GM21381 (cell line): ENCODE results near the gene NBPF1.
"Not testable (repeated sequence)": the region's sequence is repeated elsewhere in the genome, so short reads cannot be mapped to it uniquely, and the experiment has no call there.

Experiments
- ATAC-seq: cut with Tn5 transposase; IDR thresholded peaks from one replicate; pipeline ENCODE4 v1.9.1; 2021; ENCODE audit warnings: mild to moderate bottlenecking, moderate library complexity; ENCODE audit not compliant: unreplicated experiment

Gene NBPF1

DNA sequence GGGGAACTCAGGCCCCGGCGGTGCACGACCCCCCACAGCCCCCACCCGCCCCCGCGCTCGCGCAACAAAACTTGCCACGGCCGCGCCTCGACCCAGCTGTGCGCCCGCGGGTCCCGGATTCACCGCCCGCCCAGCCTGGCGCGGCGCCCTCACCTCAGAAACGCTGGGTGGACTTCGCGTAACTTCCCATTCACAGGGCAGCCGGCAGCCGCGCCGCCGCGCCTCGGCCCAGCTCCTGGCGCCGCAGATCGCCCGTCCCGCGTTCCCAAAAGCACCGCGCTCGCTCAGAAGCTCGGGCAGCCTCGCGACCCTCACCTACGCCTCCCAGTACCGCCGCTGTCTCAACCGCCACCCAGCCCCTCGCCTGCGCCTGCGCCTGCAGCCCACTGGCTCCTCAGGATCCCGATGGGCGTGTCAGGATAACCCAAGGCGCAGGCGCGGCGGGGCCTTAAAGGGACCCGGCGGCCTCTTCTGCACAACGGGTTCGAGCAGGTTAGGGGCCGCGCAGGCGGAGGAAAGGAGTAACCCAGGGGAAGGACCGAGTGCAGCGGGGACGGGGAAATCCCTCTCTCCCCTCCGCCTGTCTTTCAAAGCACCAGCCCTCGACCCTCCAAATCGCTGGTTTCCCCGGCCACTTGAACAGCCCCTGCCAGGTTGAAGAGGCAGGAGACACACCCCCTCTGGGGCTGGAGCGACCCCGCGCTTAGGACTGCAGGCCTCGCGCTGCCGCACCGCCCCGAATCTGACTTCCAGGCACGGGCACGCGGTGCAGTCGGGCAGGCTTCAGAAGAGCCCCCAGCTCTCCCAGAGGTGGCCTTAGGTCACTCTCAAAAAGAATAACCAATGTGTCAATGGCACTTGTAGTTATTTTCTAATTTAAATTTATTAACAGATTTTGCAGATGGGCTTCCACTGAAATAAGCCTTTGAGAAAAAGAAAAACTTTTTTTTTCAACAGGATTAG, at the start of gene NBPF1:
TSS of gene NBPF1 (minus strand) at position 380 of the 963 bp plus-strand sequence.
- peak; percentile 84 for ATAC-seq

DNA sequence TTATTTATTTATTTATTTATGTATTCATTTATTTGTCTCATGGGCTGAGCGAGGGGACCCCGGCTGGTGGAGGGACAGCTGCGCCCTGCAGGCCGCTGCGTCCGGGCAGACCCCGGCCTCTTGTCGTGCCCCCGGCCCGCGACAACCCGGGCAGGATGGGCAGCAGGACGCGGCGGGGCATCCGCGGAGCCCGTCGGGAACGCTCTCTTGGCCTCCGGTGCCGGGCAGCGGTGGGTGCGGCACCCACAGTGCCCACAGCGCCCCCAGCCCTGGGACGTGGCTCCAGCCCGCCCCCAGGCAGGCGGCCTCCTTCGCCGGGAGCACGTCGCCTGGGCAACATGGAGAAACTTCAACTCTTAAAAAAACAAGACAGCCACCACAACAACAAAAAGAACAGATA, 44.9 kb upstream of the NBPF1 start:
- not testable (repeated sequence) for ATAC-seq

DNA sequence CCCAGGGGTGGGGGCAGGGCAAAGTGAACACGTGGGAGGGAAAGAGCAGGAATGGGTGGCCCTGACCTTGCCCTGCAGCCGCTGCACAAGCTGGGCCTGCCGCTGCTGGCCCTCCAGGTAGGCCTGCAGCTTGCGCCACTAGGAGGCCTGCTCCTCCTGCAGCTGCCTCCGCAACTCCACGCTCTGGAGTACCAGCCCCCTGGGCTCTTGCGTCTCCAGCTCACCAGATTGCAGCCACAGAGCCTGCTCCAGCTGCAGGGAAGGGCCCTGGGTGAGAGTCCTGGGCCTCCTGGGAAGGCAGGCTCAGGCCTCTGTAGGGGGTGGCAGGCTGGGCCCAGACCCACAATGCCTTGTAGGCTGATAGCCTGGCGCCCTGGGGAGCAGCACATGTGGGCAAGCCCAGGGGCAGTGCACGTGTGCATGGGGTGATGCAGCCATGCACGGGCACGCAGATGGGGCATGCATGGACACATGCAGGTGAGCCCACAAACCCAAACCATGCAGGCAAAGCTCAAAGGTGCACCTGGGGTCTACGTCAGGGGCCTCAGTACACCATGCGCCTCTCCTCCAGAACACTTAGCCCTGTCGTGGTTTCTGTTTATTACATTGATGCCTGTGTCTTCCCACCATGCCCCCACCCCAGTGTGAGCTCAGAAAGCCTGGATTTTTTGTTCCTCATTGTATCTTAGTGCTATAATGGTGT, 43.8 kb upstream of the NBPF1 start:
- not testable (repeated sequence) for ATAC-seq

DNA sequence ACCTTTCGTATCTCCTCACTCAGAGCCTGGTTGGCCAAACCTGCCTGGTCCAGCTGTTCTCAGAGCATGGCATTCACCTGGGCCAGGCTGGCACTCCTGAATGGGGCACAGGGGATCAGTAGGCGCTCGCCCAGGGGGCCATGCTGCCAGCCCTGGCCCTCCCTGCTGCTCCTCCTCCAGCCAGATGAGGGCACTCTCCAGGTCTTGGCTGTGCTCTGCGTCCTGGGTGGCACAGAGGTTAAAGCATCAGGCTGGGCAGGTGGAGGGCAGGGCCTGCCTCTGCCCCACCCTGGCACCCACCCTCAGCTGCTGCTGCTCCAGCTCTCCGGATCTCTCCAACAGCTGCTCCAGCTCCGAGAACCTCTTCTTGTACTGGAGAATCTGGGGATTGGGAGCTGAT, 43.2 kb upstream of the NBPF1 start:
- ATAC-seq, result not testable (repeated sequence)

DNA sequence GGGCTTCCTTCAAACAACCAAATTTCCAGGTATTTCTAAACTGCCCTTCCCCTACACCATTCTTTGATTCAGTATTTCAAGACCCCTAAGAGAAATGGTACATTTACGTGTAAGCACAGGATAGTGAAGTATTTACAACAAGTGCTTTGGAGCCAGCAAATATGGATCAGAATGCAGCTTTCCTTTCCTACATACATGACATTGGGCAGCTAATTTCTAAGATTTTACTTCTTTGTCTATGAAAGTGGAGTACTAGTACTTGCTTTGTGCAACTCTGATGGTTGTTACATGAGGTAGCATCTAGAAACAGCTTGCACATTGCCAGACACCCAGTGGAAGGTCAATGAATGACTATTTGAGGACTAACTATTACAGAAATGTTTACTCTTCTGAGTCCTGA, 38.2 kb upstream of the NBPF1 start:
- ATAC-seq, result not testable (repeated sequence)

DNA sequence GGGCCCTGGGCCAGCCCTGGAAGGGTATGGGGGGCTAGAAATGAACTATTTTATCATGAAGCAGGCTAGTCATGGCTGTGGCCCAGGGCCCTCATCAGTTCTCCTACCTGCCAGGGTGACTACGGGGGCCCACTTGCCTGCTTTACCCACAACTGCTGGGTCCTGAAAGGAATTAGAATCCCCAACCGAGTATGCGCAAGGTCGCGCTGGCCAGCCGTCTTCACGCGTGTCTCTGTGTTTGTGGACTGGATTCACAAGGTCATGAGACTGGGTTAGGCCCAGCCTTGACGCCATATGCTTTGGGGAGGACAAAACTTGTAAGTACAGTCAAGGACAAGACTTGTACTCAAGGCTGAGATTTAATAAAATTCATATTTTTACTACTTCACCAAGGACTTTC, 36.6 kb upstream of the NBPF1 start:
- ATAC-seq, result not testable (repeated sequence)

DNA sequence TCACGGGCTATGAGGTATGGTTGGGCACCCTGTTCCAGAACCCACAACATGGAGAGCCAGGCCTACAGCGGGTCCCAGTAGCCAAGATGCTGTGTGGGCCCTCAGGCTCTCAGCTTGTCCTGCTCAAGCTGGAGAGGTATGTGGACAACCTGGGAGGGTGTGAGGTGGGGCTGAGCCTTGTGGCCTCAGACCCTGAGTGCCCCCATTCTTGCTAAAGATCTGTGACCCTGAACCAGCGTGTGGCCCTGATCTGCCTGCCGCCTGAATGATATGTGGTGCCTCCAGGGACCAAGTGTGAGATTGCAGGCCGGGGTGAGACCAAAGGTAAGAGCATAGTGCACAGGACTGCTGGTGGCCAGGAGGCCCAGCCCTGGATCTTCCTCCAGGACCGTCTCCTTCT, 36.0 kb upstream of the NBPF1 start:
- not testable (repeated sequence) for ATAC-seq

DNA sequence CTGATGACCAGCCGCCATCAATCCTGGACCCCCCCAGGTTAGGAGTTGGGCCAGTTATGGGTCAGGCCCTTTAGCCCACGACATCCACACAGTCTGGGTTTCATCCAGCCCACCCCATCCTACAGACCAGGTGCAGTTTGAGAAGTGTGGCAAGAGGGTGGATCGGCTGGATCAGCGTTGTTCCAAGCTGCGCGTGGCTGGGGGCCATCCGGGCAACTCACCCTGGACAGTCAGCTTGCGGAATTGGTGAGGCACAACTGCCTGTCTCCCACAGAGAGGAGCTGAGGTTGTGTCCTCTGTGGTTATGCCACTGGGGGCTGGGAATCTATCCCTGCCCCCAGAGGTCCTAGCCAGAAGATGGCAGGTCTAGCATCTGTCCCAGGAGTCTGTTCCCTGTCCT, 35.4 kb upstream of the NBPF1 start:
- not testable (repeated sequence) for ATAC-seq

DNA sequence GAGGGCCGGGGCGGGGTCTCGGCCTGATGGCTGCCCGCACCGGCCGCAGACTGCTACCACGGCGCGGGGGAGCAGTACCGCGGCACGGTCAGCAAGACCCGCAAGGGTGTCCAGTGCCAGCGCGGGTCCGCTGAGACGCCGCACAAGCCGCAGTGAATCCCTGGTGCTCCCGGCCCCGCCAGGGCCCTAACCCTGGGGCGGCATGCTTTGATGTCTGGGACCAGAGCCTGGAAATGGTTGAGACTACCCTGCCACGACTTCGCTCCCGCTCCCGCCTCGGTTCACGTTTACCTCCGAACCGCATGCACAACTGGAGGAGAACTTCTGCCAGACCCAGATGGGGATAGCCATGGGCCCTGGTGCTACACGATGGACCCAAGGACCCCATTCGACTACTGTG, 34.9 kb upstream of the NBPF1 start:
- not testable (repeated sequence) for ATAC-seq

DNA sequence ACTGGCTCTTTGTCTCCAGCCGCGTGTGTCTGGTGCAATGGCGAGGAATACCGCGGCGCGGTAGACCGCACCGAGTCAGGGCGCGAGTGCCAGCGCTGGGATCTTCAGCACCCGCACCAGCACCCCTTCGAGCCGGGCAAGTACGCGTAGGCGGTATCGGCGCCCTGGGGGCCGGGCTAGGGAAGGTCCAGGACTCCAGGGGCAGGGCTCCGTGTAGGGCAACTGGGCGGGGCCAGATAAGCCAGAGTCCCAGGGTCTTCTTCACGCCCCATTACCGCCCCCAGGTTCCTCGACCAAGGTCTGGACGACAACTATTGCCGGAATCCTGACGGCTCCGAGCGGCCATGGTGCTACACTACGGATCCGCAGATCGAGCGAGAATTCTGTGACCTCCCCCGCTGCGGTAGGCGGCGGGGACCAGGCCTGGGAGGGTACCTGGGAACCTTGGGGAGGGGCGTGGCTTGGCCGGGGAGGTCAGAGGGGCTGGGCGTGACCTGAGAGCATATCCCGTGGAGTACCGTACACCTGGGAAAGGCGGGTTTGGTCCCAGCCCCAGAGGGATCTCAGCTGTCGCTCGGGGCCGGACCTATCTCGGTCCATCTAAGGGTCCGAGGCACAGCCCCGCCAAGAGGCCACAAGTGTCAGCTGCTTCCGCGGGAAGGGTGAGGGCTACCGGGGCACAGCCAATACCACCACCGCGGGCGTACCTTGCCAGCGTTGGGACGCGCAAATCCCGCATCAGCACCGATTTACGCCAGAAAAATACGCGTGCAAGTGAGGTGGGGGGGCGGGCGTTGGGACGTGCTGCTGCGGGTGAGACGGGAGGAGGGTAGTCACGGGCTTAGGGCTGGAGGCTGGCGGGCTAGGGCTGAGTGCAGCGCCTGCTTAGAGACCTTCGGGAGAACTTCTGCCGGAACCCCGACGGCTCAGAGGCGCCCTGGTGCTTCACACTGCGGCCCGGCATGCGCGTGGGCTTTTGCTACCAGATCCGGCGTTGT, 34.1 kb upstream of the NBPF1 start:
- ATAC-seq, result not testable (repeated sequence)

DNA sequence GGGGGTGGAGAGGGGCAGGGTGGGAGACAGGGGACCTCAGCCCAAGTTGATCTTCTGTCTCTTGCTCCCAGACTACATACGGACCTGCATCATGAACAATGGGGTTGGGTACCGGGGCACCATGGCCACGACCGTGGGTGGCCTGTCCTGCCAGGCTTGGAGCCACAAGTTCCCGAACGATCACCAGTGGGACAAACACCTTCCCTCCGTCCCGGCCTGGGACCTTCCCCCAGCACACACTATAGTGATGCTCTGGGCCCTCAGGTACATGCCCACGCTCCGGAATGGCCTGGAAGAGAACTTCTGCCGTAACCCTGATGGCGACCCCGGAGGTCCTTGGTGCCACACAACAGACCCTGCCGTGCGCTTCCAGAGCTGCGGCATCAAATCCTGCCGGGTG, 33.4 kb upstream of the NBPF1 start:
- not testable (repeated sequence) for ATAC-seq

DNA sequence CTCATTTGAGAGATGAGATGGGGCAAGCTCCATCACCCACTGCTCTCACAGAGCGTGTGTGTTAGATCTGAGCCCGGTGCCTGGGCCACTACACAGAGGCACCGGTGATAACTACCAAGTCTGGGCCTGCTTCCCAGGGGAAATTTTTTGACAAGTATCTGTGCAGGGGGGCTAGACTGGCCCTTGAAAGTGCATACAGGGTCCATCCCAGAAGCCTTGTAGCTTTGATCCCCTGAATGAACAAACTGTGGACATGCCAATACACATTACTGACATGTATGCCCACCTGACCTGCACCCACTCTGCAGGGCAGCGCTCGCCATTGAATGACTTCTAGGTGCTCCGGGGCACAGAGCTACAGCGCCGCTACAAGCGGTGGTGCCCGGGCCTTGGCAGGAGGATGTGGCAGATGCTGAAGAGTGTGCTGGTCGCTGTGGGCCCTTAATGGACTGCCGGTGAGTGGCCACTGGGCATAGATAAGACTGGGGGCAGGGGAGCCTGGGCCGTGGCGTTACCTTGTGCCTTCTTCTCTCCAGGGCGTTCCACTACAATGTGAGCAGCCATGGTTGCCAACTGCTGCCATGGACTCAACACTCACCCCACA, 32.8 kb upstream of the NBPF1 start:
- not testable (repeated sequence) for ATAC-seq

DNA sequence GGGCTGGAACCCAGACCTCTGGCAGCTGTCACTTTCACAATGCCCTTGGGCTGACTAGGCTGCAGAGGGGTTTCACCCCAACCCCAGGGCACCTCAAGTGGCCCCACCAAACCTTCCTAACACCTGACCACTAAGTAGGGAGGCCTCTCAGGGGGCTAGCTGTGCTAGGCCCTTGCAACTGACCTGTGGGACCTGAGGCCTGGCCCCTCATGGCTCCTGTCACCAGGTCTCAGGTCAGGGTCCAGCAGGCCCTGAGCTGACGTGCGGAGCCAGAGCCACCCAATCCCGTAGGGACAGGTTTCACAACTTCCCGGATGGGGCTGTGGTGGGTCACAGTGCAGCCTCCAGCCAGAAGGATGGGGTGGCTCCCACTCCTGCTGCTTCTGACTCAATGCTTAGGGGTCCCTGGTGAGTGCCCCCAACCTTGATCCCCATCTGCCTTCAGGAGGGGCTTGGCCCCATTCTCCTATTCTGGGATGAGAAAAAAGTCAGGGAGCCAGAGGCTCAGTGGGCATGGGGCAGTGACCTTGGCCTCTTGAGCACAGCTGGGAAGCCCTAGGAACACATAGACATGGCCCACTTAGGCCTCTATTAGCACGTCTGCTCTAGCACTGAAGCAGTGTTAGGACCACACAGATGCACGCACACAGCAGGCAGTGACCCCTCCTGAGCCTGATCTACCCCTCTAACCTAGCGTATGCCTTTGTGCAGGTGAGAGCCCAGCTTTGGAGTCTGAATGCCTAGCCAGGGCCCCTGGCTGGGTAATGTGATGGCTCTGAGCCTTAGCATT, 32.1 kb upstream of the NBPF1 start:
- not testable (repeated sequence) for ATAC-seq

DNA sequence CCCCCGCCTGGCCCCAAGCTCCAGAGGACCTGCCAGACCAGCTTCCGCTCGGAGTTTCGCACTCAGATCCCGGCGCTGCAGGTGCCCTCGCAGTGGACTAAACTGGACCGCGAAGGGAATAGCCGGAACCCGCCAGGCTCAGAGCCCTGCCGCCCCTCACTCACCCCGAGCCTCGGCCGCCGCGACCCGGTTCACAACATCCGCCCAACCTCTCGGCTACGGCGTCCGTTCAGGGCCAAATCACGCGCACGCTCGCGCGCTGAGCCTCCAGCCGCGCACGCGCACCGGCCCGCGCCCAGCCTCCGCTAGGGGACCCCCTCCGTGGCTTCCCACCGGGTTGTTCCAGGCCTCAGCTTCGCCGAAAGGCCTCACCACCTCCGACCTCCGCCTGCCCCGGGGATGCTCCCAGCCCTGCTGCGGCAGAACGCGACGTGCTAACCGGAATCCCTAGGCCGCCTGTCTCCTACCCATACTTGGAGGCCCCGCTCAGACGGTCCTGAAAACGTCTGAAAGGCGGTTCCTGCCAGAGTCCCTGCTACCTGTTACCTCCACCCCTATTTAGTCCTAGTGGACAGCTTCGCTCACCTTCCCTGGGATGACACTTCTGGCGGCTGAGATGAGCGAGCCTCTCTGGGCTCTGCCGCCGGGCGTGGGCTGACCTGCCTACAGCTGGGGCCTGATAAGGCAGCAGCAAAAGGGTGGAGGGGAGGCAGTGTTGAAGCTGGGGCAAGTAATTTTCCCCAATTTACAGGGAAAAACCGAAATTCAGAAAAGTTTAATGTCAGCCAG, 31.3 kb upstream of the NBPF1 start:
- ATAC-seq, result peak; percentile 82

DNA sequence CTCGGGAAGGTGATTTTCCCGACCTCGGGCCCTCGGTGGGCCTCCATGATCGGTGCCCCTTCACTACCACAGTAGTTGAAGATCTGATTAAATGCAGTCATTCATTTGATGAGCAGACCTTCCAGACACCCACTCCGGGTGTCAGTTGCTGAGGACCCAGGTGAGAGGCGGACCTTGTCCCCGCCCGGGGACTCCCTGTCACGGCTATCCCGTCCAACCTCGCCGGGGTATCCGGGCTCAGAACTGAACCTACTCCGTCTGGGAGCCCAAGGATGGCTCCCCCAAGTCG, 30.8 kb upstream of the NBPF1 start:
- ATAC-seq, result no peak

DNA sequence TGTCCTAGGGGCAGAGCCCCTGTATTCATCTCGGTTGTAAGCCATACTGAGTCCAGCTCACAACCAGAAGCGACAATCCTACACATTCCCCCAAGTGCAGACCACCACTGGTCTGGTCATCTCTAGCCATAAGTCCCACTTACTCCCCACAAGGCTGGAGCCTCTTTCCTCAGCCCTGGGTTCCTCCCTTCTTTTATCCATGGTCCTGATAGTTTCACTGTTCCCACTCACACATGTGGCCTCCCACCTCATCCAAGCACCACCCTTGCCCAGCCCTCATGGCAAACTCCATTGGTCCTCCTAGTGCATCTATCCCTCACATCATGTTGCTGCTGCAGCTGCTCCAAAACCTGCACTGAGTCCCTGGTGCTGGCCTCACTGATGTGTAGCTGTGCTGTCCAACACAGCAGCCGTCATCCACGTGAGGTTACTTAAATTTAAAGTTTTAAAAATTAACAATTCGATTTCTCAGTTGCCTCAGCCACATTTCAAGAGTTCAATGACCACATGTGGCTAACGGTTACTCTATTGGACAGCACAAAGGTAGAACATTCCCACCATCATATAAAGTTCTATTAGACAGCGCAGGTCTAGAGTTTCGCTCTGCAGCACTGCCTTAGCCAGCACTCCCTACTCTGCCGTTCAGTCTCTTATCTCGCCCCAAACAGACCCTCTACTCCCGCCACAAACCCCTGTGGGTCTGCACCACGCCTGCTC, 30.3 kb upstream of the NBPF1 start:
- peak; percentile 0 for ATAC-seq

DNA sequence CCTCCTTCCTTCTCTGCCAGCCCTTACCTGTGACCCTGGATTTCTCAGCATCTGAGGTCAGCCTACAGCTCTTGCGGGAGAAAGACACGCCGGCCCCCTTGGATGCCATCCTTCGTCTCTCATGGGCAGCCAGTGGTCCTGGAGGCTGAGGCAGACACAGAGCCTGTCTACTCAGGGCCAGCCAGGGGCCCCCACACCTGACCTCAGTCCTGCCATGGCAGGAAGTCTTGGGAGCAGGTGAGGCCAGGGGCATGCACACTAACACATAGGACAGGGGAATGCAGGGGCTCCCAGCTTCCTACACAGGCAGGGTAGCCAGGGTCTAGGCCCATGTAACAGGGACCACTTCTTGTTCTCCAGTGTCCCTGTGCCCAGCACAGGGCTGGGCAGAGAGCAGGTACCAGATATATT, 29.6 kb upstream of the NBPF1 start:
- ATAC-seq, result not testable (repeated sequence)
